Measurements from ENCODE around the gene PIP5KL1. TPM values are rescaled to one million over a fixed set of nuclear protein-coding genes. Genes with fewer than 3 reads are reported as not detected.
A peak's percentile ranks its signal among the peaks of the same experiment; 100 is the strongest.

Gene PIP5KL1
- total and polyA plus RNA-seq, 2 of the 4 experiments (the other 2 are of a cell fraction) = 0.36 to 3.6 TPM

GRCh38 chr9:127872369-127873222 lies 58.0 kb downstream of the PIP5KL1 start:
- intact Hi-C loops (cut with micrococcal nuclease) = no loop called here
- peaks cover 20 to 31% of the 10 kb centered on the region in 2 experiments; a peak in 3 of 4 replicates for H3K79me1 ChIP-seq (ENCODE audit: low read depth in 1 of 2, low read length in 2 of 2)
- no peaks in the 10 kb centered on the region for H3K9me1 ChIP-seq (ENCODE audit: insufficient read depth, low read length)
- no peak overlapping the region for H2BK20ac ChIP-seq (ENCODE audit: low read depth, low read length)
- in situ Hi-C loops (cut with MboI; ENCODE audit: low sequenced_read_pairs) = no loop called here
- no peak overlapping the region for H4K8ac ChIP-seq (ENCODE audit: low read depth in 2 of 2, low read length in 2 of 2)
- ChIA-PET POLR2A (ENCODE audit: unreplicated experiment) (interaction anchor here (1.0 kb wide), 1 partner anchor 87 kb away, joined by 3 read pairs; the partner anchor contains the start of gene CDK9), CTCF (no interaction called here)
- no TSS peak for BruUV-seq (replicated peaks)
- 0 out of 2 replicates have a peak, but pooled peaks cover 6% of the 10 kb centered on the region for H4K20me1 ChIP-seq (ENCODE audit: insufficient read depth, low read length)
- H2BK5ac ChIP-seq (ENCODE audit: low read depth, low read length, poor library complexity, severe bottlenecking) = no peak overlapping the region
- no peak overlapping the region for H3K27ac ChIP-seq (ENCODE audit: insufficient read depth, low read length)
- H3K9me3 ChIP-seq (ENCODE audit: control insufficient read depth, insufficient read depth, low read length) = no peaks in the 10 kb centered on the region
- no peak overlapping the region for H2BK120ac ChIP-seq (ENCODE audit: low read depth, low read length)
- WGBS, 2 experiments (ENCODE audit: extremely low coverage in 2 of 2, insufficient read length in 1 of 2) = 88% methylated on average over 2 of the region's 20 CpGs; no CpG with 5 or more reads in 1 of the 2 experiments
- H3K18ac ChIP-seq (ENCODE audit: low read depth, low read length) = no peak overlapping the region
- TF ChIP-seq BHLHE40 (IDR thresholded peaks at IDR 0.05; ENCODE audit: low read depth, low read length) = no peak
- no peak for TF ChIP-seq MXI1 (IDR thresholded peaks at IDR 0.05; ENCODE audit: borderline replicate concordance, low read depth, low read length)
- TF ChIP-seq CEBPB (IDR thresholded peaks at IDR 0.05; ENCODE audit: low read depth, low read length) = no peak
- no peak for TF ChIP-seq MAZ (IDR thresholded peaks at IDR 0.05; ENCODE audit: borderline replicate concordance, low read depth, low read length)
- no peak for TF ChIP-seq USF2 (IDR thresholded peaks at IDR 0.05; ENCODE audit: low read depth, low read length)
- no peak for TF ChIP-seq RAD21 (IDR thresholded peaks at IDR 0.05; ENCODE audit: low read length)
- no peak for TF ChIP-seq CTCF (conservative IDR thresholded peaks at IDR 0.05; ENCODE audit: low read depth, low read length)
- TF ChIP-seq ELK1 (IDR thresholded peaks at IDR 0.05; ENCODE audit: borderline replicate concordance, low read depth, low read length) = no peak
- no peak for TF ChIP-seq SMC3 (IDR thresholded peaks at IDR 0.05; ENCODE audit: low read depth, low read length)
- TF ChIP-seq CHD1 (IDR thresholded peaks at IDR 0.05; ENCODE audit: low read depth, low read length) = no peak
- no peak for TF ChIP-seq POLR2A (IDR thresholded peaks at IDR 0.05; ENCODE audit: low read depth, low read length)
- TF ChIP-seq MAFK (IDR thresholded peaks at IDR 0.05; ENCODE audit: low read depth, low read length) = no peak
- TF ChIP-seq RFX5 (IDR thresholded peaks at IDR 0.05; ENCODE audit: low read depth, low read length) = no peak
- no peak for TF ChIP-seq NFE2L2 (IDR thresholded peaks at IDR 0.05; ENCODE audit: low read depth, low read length)
- TF ChIP-seq RCOR1 (IDR thresholded peaks at IDR 0.05; ENCODE audit: insufficient replicate concordance, low read length) = no peak
- ATAC-seq (ENCODE audit: low read depth) (no peak), DNase-seq (no peak)
- H3K23ac ChIP-seq (ENCODE audit: low read depth, low read length) = no peak overlapping the region
- dilution Hi-C loops (cut with HindIII; ENCODE audit: low sequenced_read_pairs, unreplicated experiment) = no loop called here
- no peaks in the 10 kb centered on the region for H3K27me3 ChIP-seq (ENCODE audit: control insufficient read depth, insufficient read depth, low read length)
- H4K5ac ChIP-seq (ENCODE audit: low read depth, low read length) = no peak overlapping the region
- H3K56ac ChIP-seq (ENCODE audit: extremely low read depth, insufficient read depth, low read length) = no peak overlapping the region
- H3K4ac ChIP-seq (ENCODE audit: low read depth, low read length) = no peak overlapping the region
- no peak overlapping the region for H3K9ac ChIP-seq (ENCODE audit: low read depth, low read length)
- H3K4me1 ChIP-seq (ENCODE audit: control insufficient read depth, insufficient read depth, low read length) = peaks cover 21% of the 10 kb centered on the region
- H2AK5ac ChIP-seq (ENCODE audit: low read depth, low read length) = no peak overlapping the region
- H3K4me2 ChIP-seq (ENCODE audit: low read depth, low read length) = no peak overlapping the region
- H3K14ac ChIP-seq (replicated peaks; ENCODE audit: low read depth, low read length) = no peak overlapping the region
- peak overlapping the region; percentile 33 for H2AK9ac ChIP-seq (replicated peaks; ENCODE audit: low read depth, low read length, poor library complexity)
- no peak overlapping the region for H3K4me3 ChIP-seq (ENCODE audit: insufficient read depth, low read depth, low read length)
- H2BK15ac ChIP-seq (ENCODE audit: low read depth, low read length) = no peak overlapping the region
- H2AFZ ChIP-seq (replicated peaks; ENCODE audit: low read length, poor library complexity) = no peak overlapping the region
- H3K36me3 ChIP-seq (ENCODE audit: control insufficient read depth, insufficient read depth, low read length) = peaks cover 30% of the 10 kb centered on the region
- no peak overlapping the region for H4K91ac ChIP-seq (ENCODE audit: insufficient read depth, low read depth, low read length)

Measured in IMR-90 (cell line).